ENCODE data around the gene IL4R.

- TF ChIP-seq, protein P1, sequence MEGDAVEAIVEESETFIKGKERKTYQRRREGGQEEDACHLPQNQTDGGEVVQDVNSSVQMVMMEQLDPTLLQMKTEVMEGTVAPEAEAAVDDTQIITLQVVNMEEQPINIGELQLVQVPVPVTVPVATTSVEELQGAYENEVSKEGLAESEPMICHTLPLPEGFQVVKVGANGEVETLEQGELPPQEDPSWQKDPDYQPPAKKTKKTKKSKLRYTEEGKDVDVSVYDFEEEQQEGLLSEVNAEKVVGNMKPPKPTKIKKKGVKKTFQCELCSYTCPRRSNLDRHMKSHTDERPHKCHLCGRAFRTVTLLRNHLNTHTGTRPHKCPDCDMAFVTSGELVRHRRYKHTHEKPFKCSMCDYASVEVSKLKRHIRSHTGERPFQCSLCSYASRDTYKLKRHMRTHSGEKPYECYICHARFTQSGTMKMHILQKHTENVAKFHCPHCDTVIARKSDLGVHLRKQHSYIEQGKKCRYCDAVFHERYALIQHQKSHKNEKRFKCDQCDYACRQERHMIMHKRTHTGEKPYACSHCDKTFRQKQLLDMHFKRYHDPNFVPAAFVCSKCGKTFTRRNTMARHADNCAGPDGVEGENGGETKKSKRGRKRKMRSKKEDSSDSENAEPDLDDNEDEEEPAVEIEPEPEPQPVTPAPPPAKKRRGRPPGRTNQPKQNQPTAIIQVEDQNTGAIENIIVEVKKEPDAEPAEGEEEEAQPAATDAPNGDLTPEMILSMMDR (IDR thresholded peaks at IDR 0.05; ENCODE audit: control extremely low read depth in 1 of 3, insufficient read depth in 1 of 3, low read depth in 1 of 3, low read length in 3 of 3), result no peak
- TF ChIP-seq MAX (IDR thresholded peaks at IDR 0.05) (no peak), E2F6 (IDR thresholded peaks at IDR 0.05) (no peak), TAF1 (IDR thresholded peaks at IDR 0.05; ENCODE audit: low read depth, low read length) (no peak), SAP30 (IDR thresholded peaks at IDR 0.05; ENCODE audit: insufficient read depth, insufficient replicate concordance, low read length) (no peak), EP300 (IDR thresholded peaks at IDR 0.05; ENCODE audit: borderline replicate concordance in 1 of 2, low read depth in 2 of 2, low read length in 2 of 2) (no peak), ZNF274 (IDR thresholded peaks at IDR 0.05; ENCODE audit: borderline replicate concordance, extremely low read depth, low read length) (no peak), SP1 (IDR thresholded peaks at IDR 0.05; ENCODE audit: low read depth, low read length) (no peak), EZH2 (IDR thresholded peaks at IDR 0.05; ENCODE audit: low read depth, low read length, severe bottlenecking) (no peak), CBX8 (IDR thresholded peaks at IDR 0.05; ENCODE audit: borderline replicate concordance, low read depth, low read length) (no peak)
These were observed 34.3 kb downstream of the IL4R start for GRCh38 chr16:27347930-27348685.

All from H1 (cell line).